IMR-90 (cell line): ENCODE measurements around the gene CMTM8. TPM values are rescaled to one million over a fixed set of nuclear protein-coding genes. Genes with fewer than 3 reads are reported as not detected.

Experiments
- ATAC-seq: fragments of 200-7000 bp; cut with Tn5 transposase; 2 replicates; pipeline ENCODE4 v1.9.1; 2020; ENCODE audit warnings: low read depth, mild to moderate bottlenecking, moderate library complexity
- BruUV-seq: library from RNA; stranded (reverse); fragments of 400-500 nt; replicated peaks from 2 replicates; lab custom pipeline; 2021; lab: Mats Ljungman, UMichigan
- CTCF ChIA-PET: fragments of 300-600 bp; formaldehyde crosslinking; extraction: SDS; loops from one replicate; lab custom pipeline; 2021; ENCODE audit warnings: antibody characterized with exemption; lab: Yijun Ruan, JAX
- POLR2A ChIA-PET: fragments of 300-600 bp; sonication (Branson Sonifier 250); formaldehyde crosslinking; loops from one replicate; lab custom pipeline; 2022; ENCODE audit warnings: antibody characterized with exemption; ENCODE audit not compliant: unreplicated experiment; lab: Charles Lee
- DNase-seq: peaks from one replicate; pipeline ENCODE4 v3.0.0; 2013
- H2AFZ ChIP-seq: replicated peaks from 2 replicates; pipeline ENCODE3; 2013; ENCODE audit warnings: low read length, mild to moderate bottlenecking; ENCODE audit not compliant: poor library complexity
- H2AK5ac ChIP-seq: 2 replicates; pipeline ENCODE4 v1.6.1; 2013; ENCODE audit warnings: low read depth, low read length, inconsistent platforms
- H2AK9ac ChIP-seq: replicated peaks from 2 replicates; pipeline ENCODE3; 2013; ENCODE audit warnings: mild to moderate bottlenecking, low read depth, low read length, moderate library complexity; ENCODE audit not compliant: poor library complexity
- H2BK120ac ChIP-seq: 2 replicates; pipeline ENCODE4 v1.6.1; 2013; ENCODE audit warnings: low read depth, low read length, inconsistent platforms
- H2BK15ac ChIP-seq: 3 replicates; pipeline ENCODE4 v1.6.1; 2013; ENCODE audit warnings: low read depth, low read length, inconsistent platforms
- H2BK20ac ChIP-seq: 2 replicates; pipeline ENCODE4 v1.6.1; 2013; ENCODE audit warnings: low read depth, mild to moderate bottlenecking, inconsistent platforms, low read length, moderate library complexity
- H2BK5ac ChIP-seq: 2 replicates; pipeline ENCODE4 v1.6.1; 2013; ENCODE audit warnings: mild to moderate bottlenecking, low read depth, low read length, inconsistent platforms; ENCODE audit not compliant: poor library complexity, severe bottlenecking
- H3K14ac ChIP-seq: replicated peaks from 2 replicates; pipeline ENCODE4 v1.6.1; 2013; ENCODE audit warnings: low read depth, low read length, inconsistent platforms
- H3K18ac ChIP-seq: 2 replicates; pipeline ENCODE4 v1.6.1; 2013; ENCODE audit warnings: low read depth, low read length, control low read depth
- H3K23ac ChIP-seq: 2 replicates; pipeline ENCODE4 v1.6.1; 2013; ENCODE audit warnings: low read depth, low read length, inconsistent platforms
- H3K27ac ChIP-seq: 2 replicates; pipeline ENCODE4 v1.5.1; 2013; ENCODE audit warnings: mild to moderate bottlenecking, control low read depth, low read length; ENCODE audit not compliant: insufficient read depth
- H3K27me3 ChIP-seq: 2 replicates; pipeline ENCODE4 v1.6.1; 2013; ENCODE audit warnings: low read length; ENCODE audit not compliant: control insufficient read depth, insufficient read depth
- H3K36me3 ChIP-seq: 2 replicates; pipeline ENCODE4 v1.6.1; 2013; ENCODE audit warnings: low read length, mixed read lengths; ENCODE audit not compliant: control insufficient read depth, insufficient read depth
- H3K4ac ChIP-seq: 2 replicates; pipeline ENCODE4 v1.6.1; 2013; ENCODE audit warnings: low read depth, low read length, inconsistent platforms
- H3K4me1 ChIP-seq: 2 replicates; pipeline ENCODE4 v1.6.1; 2013; ENCODE audit warnings: low read length, mixed read lengths; ENCODE audit not compliant: control insufficient read depth, insufficient read depth
- H3K4me2 ChIP-seq: 2 replicates; pipeline ENCODE4 v1.6.1; 2013; ENCODE audit warnings: low read depth, mild to moderate bottlenecking, control low read depth, low read length, moderate library complexity
- H3K4me3 ChIP-seq: 2 replicates; pipeline ENCODE4 v1.5.1; 2013; ENCODE audit warnings: low read depth, mild to moderate bottlenecking, control low read depth, low read length, moderate library complexity; ENCODE audit not compliant: insufficient read depth
- H3K56ac ChIP-seq: 2 replicates; pipeline ENCODE4 v1.6.1; 2013; ENCODE audit warnings: low read length, inconsistent platforms; ENCODE audit not compliant: insufficient read depth; ENCODE audit errors: extremely low read depth
- H3K79me1 ChIP-seq, 2 experiments: 2 replicates each; pipeline ENCODE4 v1.6.1; 2013; ENCODE audit warnings: low read length in 2 of 2, inconsistent platforms in 1 of 2, low read depth in 1 of 2
- H3K9ac ChIP-seq: 2 replicates; pipeline ENCODE4 v1.6.1; 2013; ENCODE audit warnings: low read depth, low read length, control low read depth
- H3K9me1 ChIP-seq: 2 replicates; pipeline ENCODE4 v1.6.1; 2013; ENCODE audit warnings: low read length, inconsistent platforms; ENCODE audit not compliant: insufficient read depth
- H3K9me3 ChIP-seq: 2 replicates; pipeline ENCODE4 v1.6.1; 2013; ENCODE audit warnings: low read length; ENCODE audit not compliant: control insufficient read depth, insufficient read depth
- H4K20me1 ChIP-seq: 2 replicates; pipeline ENCODE4 v1.6.1; 2013; ENCODE audit warnings: low read length, inconsistent platforms; ENCODE audit not compliant: insufficient read depth
- H4K5ac ChIP-seq: 2 replicates; pipeline ENCODE4 v1.6.1; 2013; ENCODE audit warnings: mild to moderate bottlenecking, low read depth, low read length, control low read depth
- H4K8ac ChIP-seq, 2 experiments: 2 replicates each; pipeline ENCODE4 v1.6.1; 2013; ENCODE audit warnings: low read depth in 2 of 2, low read length in 2 of 2, control low read depth in 1 of 2, inconsistent platforms in 1 of 2
- H4K91ac ChIP-seq: 2 replicates; pipeline ENCODE4 v1.6.1; 2013; ENCODE audit warnings: low read depth, low read length, inconsistent platforms; ENCODE audit not compliant: insufficient read depth
- BHLHE40 ChIP-seq: fragments of 150-350 bp; IDR thresholded peaks from 2 replicates; pipeline ENCODE4 v1.6.1; 2016; ENCODE audit warnings: mild to moderate bottlenecking, low read depth, low read length
- CEBPB ChIP-seq: IDR thresholded peaks from 2 replicates; pipeline ENCODE4 v1.6.1; 2012; ENCODE audit warnings: low read depth, low read length, improper control_type of control experiment
- CHD1 ChIP-seq: IDR thresholded peaks from 2 replicates; pipeline ENCODE4 v1.6.1; 2012; ENCODE audit warnings: low read depth, low read length, improper control_type of control experiment
- ELK1 ChIP-seq: fragments of 150-350 bp; IDR thresholded peaks from 2 replicates; pipeline ENCODE4 v1.6.1; 2016; ENCODE audit warnings: low read depth, mild to moderate bottlenecking, low read length, moderate library complexity, borderline replicate concordance
- FOS ChIP-seq: fragments of 150-350 bp; IDR thresholded peaks from 2 replicates; pipeline ENCODE4 v1.6.1; 2016; ENCODE audit warnings: low read depth, low read length
- MAFK ChIP-seq: IDR thresholded peaks from 2 replicates; pipeline ENCODE4 v1.6.1; 2012; ENCODE audit warnings: low read depth, low read length, improper control_type of control experiment
- MAZ ChIP-seq: IDR thresholded peaks from 2 replicates; pipeline ENCODE4 v1.6.1; 2012; ENCODE audit warnings: low read depth, mild to moderate bottlenecking, low read length, improper control_type of control experiment, moderate library complexity, borderline replicate concordance
- MXI1 ChIP-seq: IDR thresholded peaks from 2 replicates; pipeline ENCODE4 v1.6.1; 2012; ENCODE audit warnings: low read depth, mild to moderate bottlenecking, low read length, moderate library complexity, borderline replicate concordance
- NFE2L2 ChIP-seq: fragments of 150-350 bp; IDR thresholded peaks from 2 replicates; pipeline ENCODE4 v1.6.1; 2016; ENCODE audit warnings: low read depth, mild to moderate bottlenecking, low read length
- POLR2A ChIP-seq: IDR thresholded peaks from 2 replicates; pipeline ENCODE4 v1.6.1; 2012; ENCODE audit warnings: mild to moderate bottlenecking, low read depth, low read length
- RAD21 ChIP-seq: IDR thresholded peaks from 2 replicates; pipeline ENCODE4 v1.6.1; 2012; ENCODE audit warnings: low read length, improper control_type of control experiment
- RCOR1 ChIP-seq: IDR thresholded peaks from 2 replicates; pipeline ENCODE4 v1.6.1; 2012; ENCODE audit warnings: mild to moderate bottlenecking, low read length, improper control_type of control experiment; ENCODE audit not compliant: insufficient replicate concordance
- RFX5 ChIP-seq: IDR thresholded peaks from 2 replicates; pipeline ENCODE4 v1.8.0; 2012; ENCODE audit warnings: low read depth, mild to moderate bottlenecking, low read length, moderate library complexity
- SMC3 ChIP-seq: fragments of 150-350 bp; IDR thresholded peaks from 2 replicates; pipeline ENCODE4 v1.6.1; 2016; ENCODE audit warnings: low read depth, mild to moderate bottlenecking, antibody characterized with exemption, low read length, moderate library complexity
- WGBS, 2 experiments: methylation state at CpG; one replicate each; pipeline versions ENCODE4 v1.1.5 to v1.1.7; 2013; ENCODE audit warnings: missing lambda C conversion rate in 2 of 2; ENCODE audit not compliant: insufficient read length in 1 of 2; ENCODE audit errors: extremely low coverage in 2 of 2; 5-methylcytosine and 5-hydroxymethylcytosine counted together
- dilution Hi-C: fragments of 300-500 bp; cut with HindIII; formaldehyde crosslinking; loops from one replicate; pipeline ENCODE4 v1.14.3; 2018; ENCODE audit warnings: low sequenced_read_pairs; ENCODE audit not compliant: unreplicated experiment
- in situ Hi-C: fragments of 300-500 bp; cut with MboI; formaldehyde crosslinking; loops from 3 replicates; pipeline ENCODE4 v1.14.3; 2019; ENCODE audit warnings: low sequenced_read_pairs, inconsistent platforms, mixed read lengths
- intact Hi-C: fragments of 100-400 bp; cut with micrococcal nuclease; formaldehyde crosslinking; loops from 2 replicates; pipeline ENCODE4 v1.10.0; 2022
- polyA plus RNA-seq, 3 experiments: library from polyadenylated mRNA; depleted of rRNA; stranded (reverse); fragments of >200 nt; gene quantifications; 2 replicates each; pipeline ENCODE4 v1.2.3, GENCODE V29; 2012; ENCODE audit warnings: low replicate concordance in 1 of 3
- total RNA-seq: library from RNA; depleted of rRNA; stranded (reverse); fragments of >200 nt; gene quantifications from 2 replicates; pipeline ENCODE4 v1.2.3, GENCODE V29; 2012
- TF ChIP-seq, protein P1 (sequence below): conservative IDR thresholded peaks from 2 replicates; pipeline ENCODE4 v1.5.1; 2012; ENCODE audit warnings: mild to moderate bottlenecking, low read depth, low read length, improper control_type of control experiment

CMTM8 gene
- total and polyA plus RNA-seq, 2 of the 4 experiments (the other 2 are of a cell fraction) = 0.15 TPM; not detected in 1

- H2AK5ac ChIP-seq = no peak overlapping the region
- WGBS, 2 experiments = 91% methylated on average over 4 of the region's 4 CpGs; no CpG with 5 or more reads in 1 of the 2 experiments
- no peaks in the 10 kb centered on the region for H3K79me1 ChIP-seq
- H3K4me2 ChIP-seq = no peak overlapping the region
- no peak overlapping the region for H3K4me3 ChIP-seq
- H3K9me1 ChIP-seq = no peaks in the 10 kb centered on the region
- DNase-seq (no peak), ATAC-seq (no peak)
- in situ Hi-C loops (no loop called here), dilution Hi-C loops (no loop called here), intact Hi-C loops (no loop called here)
- no peak overlapping the region for H2BK20ac ChIP-seq
- H3K4me1 ChIP-seq = no peaks in the 10 kb centered on the region; the same call in 1 of the 2 replicates
- no peak overlapping the region for H3K23ac ChIP-seq
- TF ChIP-seq MAFK = no peak
- TF ChIP-seq ELK1 = no peak
- TF ChIP-seq CHD1 = no peak
- no peak for TF ChIP-seq NFE2L2
- no peak for TF ChIP-seq MXI1
- TF ChIP-seq RFX5 = no peak
- TF ChIP-seq, protein P1, sequence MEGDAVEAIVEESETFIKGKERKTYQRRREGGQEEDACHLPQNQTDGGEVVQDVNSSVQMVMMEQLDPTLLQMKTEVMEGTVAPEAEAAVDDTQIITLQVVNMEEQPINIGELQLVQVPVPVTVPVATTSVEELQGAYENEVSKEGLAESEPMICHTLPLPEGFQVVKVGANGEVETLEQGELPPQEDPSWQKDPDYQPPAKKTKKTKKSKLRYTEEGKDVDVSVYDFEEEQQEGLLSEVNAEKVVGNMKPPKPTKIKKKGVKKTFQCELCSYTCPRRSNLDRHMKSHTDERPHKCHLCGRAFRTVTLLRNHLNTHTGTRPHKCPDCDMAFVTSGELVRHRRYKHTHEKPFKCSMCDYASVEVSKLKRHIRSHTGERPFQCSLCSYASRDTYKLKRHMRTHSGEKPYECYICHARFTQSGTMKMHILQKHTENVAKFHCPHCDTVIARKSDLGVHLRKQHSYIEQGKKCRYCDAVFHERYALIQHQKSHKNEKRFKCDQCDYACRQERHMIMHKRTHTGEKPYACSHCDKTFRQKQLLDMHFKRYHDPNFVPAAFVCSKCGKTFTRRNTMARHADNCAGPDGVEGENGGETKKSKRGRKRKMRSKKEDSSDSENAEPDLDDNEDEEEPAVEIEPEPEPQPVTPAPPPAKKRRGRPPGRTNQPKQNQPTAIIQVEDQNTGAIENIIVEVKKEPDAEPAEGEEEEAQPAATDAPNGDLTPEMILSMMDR = no peak
- no peak for TF ChIP-seq RAD21
- TF ChIP-seq MAZ = no peak
- TF ChIP-seq SMC3 = no peak
- TF ChIP-seq BHLHE40 = no peak
- TF ChIP-seq FOS = no peak
- TF ChIP-seq CEBPB = no peak
- TF ChIP-seq RCOR1 = no peak
- TF ChIP-seq POLR2A = no peak
- H4K8ac ChIP-seq = no peak overlapping the region
- no peak overlapping the region for H4K91ac ChIP-seq
- H3K56ac ChIP-seq = no peak overlapping the region
- ChIA-PET CTCF (interaction anchor here (0.6 to 1.0 kb wide), 2 partner anchors 96 to 755 kb away, joined by 3 read pairs; no protein-coding TSS in a partner anchor), POLR2A (interaction anchor here (0.6 kb wide), 1 partner anchor 271 kb away, joined by 3 read pairs; no protein-coding TSS in a partner anchor)
- no peak overlapping the region for H2BK120ac ChIP-seq
- H4K5ac ChIP-seq = no peak overlapping the region
- H3K18ac ChIP-seq = no peak overlapping the region
- no peak overlapping the region for H3K4ac ChIP-seq
- no peak overlapping the region for H2BK5ac ChIP-seq
- no peaks in the 10 kb centered on the region for H3K9me3 ChIP-seq
- no peak overlapping the region for H3K14ac ChIP-seq
- peaks cover 3% of the 10 kb centered on the region for H3K27me3 ChIP-seq
- no TSS peak for BruUV-seq
- no peaks in the 10 kb centered on the region for H3K36me3 ChIP-seq
- no peak overlapping the region for H2BK15ac ChIP-seq
- H3K9ac ChIP-seq = no peak overlapping the region
- H4K20me1 ChIP-seq = no peaks in the 10 kb centered on the region
- H2AFZ ChIP-seq = no peak overlapping the region
- H3K27ac ChIP-seq = no peak overlapping the region
- no peak overlapping the region for H2AK9ac ChIP-seq
Measured at GRCh38 chr3:32372213-32372490, 133.7 kb downstream of the CMTM8 start.
